A673 (cell line): ENCODE data around the gene C13orf46.

ENCODE experiments used
- EZH2 ChIP-seq: fragments of 200-600 bp; sonication (generic); IDR thresholded peaks from 2 replicates; pipeline ENCODE4 v1.6.1; 2017; ENCODE audit warnings: borderline replicate concordance, low read depth, mild to moderate bottlenecking, mixed read lengths, antibody characterized with exemption, low read length; ENCODE audit not compliant: poor library complexity, severe bottlenecking
- TF ChIP-seq, protein P1 (sequence below): fragments of 300-800, 200-600 bp; sonication (generic); conservative IDR thresholded peaks from 2 replicates; pipeline ENCODE4 v1.5.1; 2017; ENCODE audit warnings: low read depth, mild to moderate bottlenecking, antibody characterized with exemption, low read length, moderate library complexity, mixed read lengths

- TF ChIP-seq, protein P1, sequence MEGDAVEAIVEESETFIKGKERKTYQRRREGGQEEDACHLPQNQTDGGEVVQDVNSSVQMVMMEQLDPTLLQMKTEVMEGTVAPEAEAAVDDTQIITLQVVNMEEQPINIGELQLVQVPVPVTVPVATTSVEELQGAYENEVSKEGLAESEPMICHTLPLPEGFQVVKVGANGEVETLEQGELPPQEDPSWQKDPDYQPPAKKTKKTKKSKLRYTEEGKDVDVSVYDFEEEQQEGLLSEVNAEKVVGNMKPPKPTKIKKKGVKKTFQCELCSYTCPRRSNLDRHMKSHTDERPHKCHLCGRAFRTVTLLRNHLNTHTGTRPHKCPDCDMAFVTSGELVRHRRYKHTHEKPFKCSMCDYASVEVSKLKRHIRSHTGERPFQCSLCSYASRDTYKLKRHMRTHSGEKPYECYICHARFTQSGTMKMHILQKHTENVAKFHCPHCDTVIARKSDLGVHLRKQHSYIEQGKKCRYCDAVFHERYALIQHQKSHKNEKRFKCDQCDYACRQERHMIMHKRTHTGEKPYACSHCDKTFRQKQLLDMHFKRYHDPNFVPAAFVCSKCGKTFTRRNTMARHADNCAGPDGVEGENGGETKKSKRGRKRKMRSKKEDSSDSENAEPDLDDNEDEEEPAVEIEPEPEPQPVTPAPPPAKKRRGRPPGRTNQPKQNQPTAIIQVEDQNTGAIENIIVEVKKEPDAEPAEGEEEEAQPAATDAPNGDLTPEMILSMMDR: no peak
- TF ChIP-seq EZH2: no peak
Measured at GRCh38 chr13:113956571-113956970, 17.3 kb downstream of the C13orf46 start.
